ENCODE data around the gene PLXNA2.

GRCh38 chr1:208121813-208122364 is 122.3 kb downstream of the PLXNA2 start:
- no peak for TF ChIP-seq CTCF (IDR thresholded peaks at IDR 0.05)
- TF ChIP-seq POLR2A (IDR thresholded peaks at IDR 0.05), result no peak
